NB4 (cell line): ENCODE data around the gene SH2D7.

Experiments used
- MAX ChIP-seq: IDR thresholded peaks from 2 replicates; pipeline ENCODE4 v1.6.1; 2011; ENCODE audit warnings: low read depth, low read length
- POLR2A ChIP-seq: IDR thresholded peaks from 2 replicates; pipeline ENCODE4 v1.6.1; 2011; ENCODE audit warnings: mild to moderate bottlenecking; ENCODE audit not compliant: insufficient read length; ENCODE audit errors: extremely low read depth
- TF ChIP-seq, protein P1 (sequence below): IDR thresholded peaks from one replicate; pipeline ENCODE4 v1.5.1; 2012; ENCODE audit warnings: low read depth, low read length

GRCh38 chr15:78080088-78080460, 12.3 kb upstream of the SH2D7 start:
- TF ChIP-seq, protein P1, sequence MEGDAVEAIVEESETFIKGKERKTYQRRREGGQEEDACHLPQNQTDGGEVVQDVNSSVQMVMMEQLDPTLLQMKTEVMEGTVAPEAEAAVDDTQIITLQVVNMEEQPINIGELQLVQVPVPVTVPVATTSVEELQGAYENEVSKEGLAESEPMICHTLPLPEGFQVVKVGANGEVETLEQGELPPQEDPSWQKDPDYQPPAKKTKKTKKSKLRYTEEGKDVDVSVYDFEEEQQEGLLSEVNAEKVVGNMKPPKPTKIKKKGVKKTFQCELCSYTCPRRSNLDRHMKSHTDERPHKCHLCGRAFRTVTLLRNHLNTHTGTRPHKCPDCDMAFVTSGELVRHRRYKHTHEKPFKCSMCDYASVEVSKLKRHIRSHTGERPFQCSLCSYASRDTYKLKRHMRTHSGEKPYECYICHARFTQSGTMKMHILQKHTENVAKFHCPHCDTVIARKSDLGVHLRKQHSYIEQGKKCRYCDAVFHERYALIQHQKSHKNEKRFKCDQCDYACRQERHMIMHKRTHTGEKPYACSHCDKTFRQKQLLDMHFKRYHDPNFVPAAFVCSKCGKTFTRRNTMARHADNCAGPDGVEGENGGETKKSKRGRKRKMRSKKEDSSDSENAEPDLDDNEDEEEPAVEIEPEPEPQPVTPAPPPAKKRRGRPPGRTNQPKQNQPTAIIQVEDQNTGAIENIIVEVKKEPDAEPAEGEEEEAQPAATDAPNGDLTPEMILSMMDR: no peak
- no peak for TF ChIP-seq POLR2A
- no peak for TF ChIP-seq MAX
